Astrocyte (in vitro differentiated cells and primary cell): ENCODE measurements around the gene MOB3C. TPM values are rescaled to one million over a fixed set of nuclear protein-coding genes. Genes with fewer than 3 reads are reported as not detected.

ENCODE experiments used
- DNase-seq: peaks from one replicate; pipeline ENCODE4 v3.0.0-alpha.2; 2010; ENCODE audit warnings: low read depth
- FAIRE-seq: peaks from 2 replicates; lab custom pipeline; 2011; peaks lifted over from hg19 to GRCh38; lab: Jason Lieb, UNC
- H2AFZ ChIP-seq: 2 replicates; pipeline ENCODE4 v1.6.0; 2012; ENCODE audit warnings: low read depth, low read length, inconsistent platforms
- H3K27ac ChIP-seq: 2 replicates; pipeline ENCODE4 v1.5.1; 2011; ENCODE audit warnings: low read depth, low read length, inconsistent platforms
- H3K27me3 ChIP-seq: 2 replicates; pipeline ENCODE4 v1.6.0; 2011; ENCODE audit warnings: low read length, inconsistent platforms; ENCODE audit not compliant: insufficient read depth
- H3K36me3 ChIP-seq: 2 replicates; pipeline ENCODE4 v1.5.1; 2011; ENCODE audit warnings: low read length, inconsistent platforms; ENCODE audit not compliant: insufficient read depth
- H3K4me1 ChIP-seq: 2 replicates; pipeline ENCODE4 v1.5.1; 2011; ENCODE audit warnings: low read length, inconsistent platforms; ENCODE audit not compliant: insufficient read depth
- H3K4me2 ChIP-seq: 2 replicates; pipeline ENCODE4 v1.6.0; 2012; ENCODE audit warnings: low read length, inconsistent platforms
- H3K4me3 ChIP-seq: 2 replicates; pipeline ENCODE4 v1.5.1; 2011; ENCODE audit warnings: low read depth, mild to moderate bottlenecking, low read length, inconsistent platforms; ENCODE audit not compliant: insufficient read depth
- H3K79me2 ChIP-seq: 2 replicates; pipeline ENCODE4 v1.6.0; 2012; ENCODE audit warnings: mild to moderate bottlenecking, low read length, inconsistent platforms; ENCODE audit not compliant: insufficient read depth
- H3K9ac ChIP-seq: 2 replicates; pipeline ENCODE4 v1.6.0; 2012; ENCODE audit warnings: mild to moderate bottlenecking, low read length, inconsistent platforms
- H3K9me3 ChIP-seq: 2 replicates; pipeline ENCODE4 v1.5.1; 2012; ENCODE audit warnings: low read depth, mild to moderate bottlenecking, low read length, inconsistent platforms; ENCODE audit not compliant: insufficient read depth
- H4K20me1 ChIP-seq: 2 replicates; pipeline ENCODE4 v1.6.0; 2012; ENCODE audit warnings: low read length, inconsistent platforms; ENCODE audit not compliant: insufficient read depth
- H3K27ac Mint-ChIP-seq: one replicate; pipeline ENCODE4 v1.8.0; 2021; ENCODE audit warnings: mild to moderate bottlenecking, mixed read lengths; ENCODE audit not compliant: unreplicated experiment
- H3K27me3 Mint-ChIP-seq: one replicate; pipeline ENCODE4 v1.8.0; 2021; ENCODE audit warnings: low read depth, mixed read lengths; ENCODE audit not compliant: unreplicated experiment
- H3K36me3 Mint-ChIP-seq: one replicate; pipeline ENCODE4 v1.8.0; 2021; ENCODE audit warnings: low read depth, mixed read lengths; ENCODE audit not compliant: unreplicated experiment
- H3K4me1 Mint-ChIP-seq: one replicate; pipeline ENCODE4 v1.8.0; 2021; ENCODE audit warnings: low read depth, mixed read lengths; ENCODE audit not compliant: unreplicated experiment
- H3K4me3 Mint-ChIP-seq: one replicate; pipeline ENCODE4 v1.8.0; 2021; ENCODE audit warnings: mild to moderate bottlenecking, moderate library complexity, mixed read lengths; ENCODE audit not compliant: unreplicated experiment
- H3K9me3 Mint-ChIP-seq: one replicate; pipeline ENCODE4 v1.8.0; 2021; ENCODE audit warnings: mild to moderate bottlenecking, mixed read lengths; ENCODE audit not compliant: unreplicated experiment
- EZH2 ChIP-seq: IDR thresholded peaks from 2 replicates; pipeline ENCODE4 v1.6.1; 2012; ENCODE audit warnings: mild to moderate bottlenecking, low read length, inconsistent platforms; ENCODE audit not compliant: insufficient read depth
- total RNA-seq: library from RNA; stranded (reverse); gene quantifications from 2 replicates; pipeline ENCODE4 v1.2.1, GENCODE V29; 2021
- TF ChIP-seq, protein P1 (sequence below): IDR thresholded peaks from 2 replicates; pipeline ENCODE4 v1.5.1; 2011; ENCODE audit warnings: low read depth, mild to moderate bottlenecking, inconsistent platforms, low read length, moderate library complexity; ENCODE audit not compliant: insufficient read depth

The MOB3C gene
- total RNA-seq, 1 donor from 2014 or later, result 4.8 TPM

GRCh38 chr1:46569116-46569515 is 47.5 kb downstream of the MOB3C start:
- H3K36me3 ChIP-seq, result no peaks in the 10 kb centered on the region
- no peak overlapping the region for H3K4me3 Mint-ChIP-seq
- H3K9ac ChIP-seq, result no peak overlapping the region
- H3K9me3 ChIP-seq, result no peaks in the 10 kb centered on the region
- H3K27me3 Mint-ChIP-seq, result no peaks in the 10 kb centered on the region
- no peak for FAIRE-seq
- no peaks in the 10 kb centered on the region for H3K9me3 Mint-ChIP-seq
- no peak overlapping the region for H3K27ac Mint-ChIP-seq
- no peaks in the 10 kb centered on the region for H4K20me1 ChIP-seq
- DNase-seq, result no peak
- no peak for TF ChIP-seq EZH2
- TF ChIP-seq, protein P1, sequence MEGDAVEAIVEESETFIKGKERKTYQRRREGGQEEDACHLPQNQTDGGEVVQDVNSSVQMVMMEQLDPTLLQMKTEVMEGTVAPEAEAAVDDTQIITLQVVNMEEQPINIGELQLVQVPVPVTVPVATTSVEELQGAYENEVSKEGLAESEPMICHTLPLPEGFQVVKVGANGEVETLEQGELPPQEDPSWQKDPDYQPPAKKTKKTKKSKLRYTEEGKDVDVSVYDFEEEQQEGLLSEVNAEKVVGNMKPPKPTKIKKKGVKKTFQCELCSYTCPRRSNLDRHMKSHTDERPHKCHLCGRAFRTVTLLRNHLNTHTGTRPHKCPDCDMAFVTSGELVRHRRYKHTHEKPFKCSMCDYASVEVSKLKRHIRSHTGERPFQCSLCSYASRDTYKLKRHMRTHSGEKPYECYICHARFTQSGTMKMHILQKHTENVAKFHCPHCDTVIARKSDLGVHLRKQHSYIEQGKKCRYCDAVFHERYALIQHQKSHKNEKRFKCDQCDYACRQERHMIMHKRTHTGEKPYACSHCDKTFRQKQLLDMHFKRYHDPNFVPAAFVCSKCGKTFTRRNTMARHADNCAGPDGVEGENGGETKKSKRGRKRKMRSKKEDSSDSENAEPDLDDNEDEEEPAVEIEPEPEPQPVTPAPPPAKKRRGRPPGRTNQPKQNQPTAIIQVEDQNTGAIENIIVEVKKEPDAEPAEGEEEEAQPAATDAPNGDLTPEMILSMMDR, result no peak
- no peaks in the 10 kb centered on the region for H3K27me3 ChIP-seq
- no peak overlapping the region for H3K27ac ChIP-seq
- no peaks in the 10 kb centered on the region for H3K4me1 ChIP-seq
- H3K79me2 ChIP-seq, result no peaks in the 10 kb centered on the region
- H3K4me2 ChIP-seq, result no peak overlapping the region
- no peaks in the 10 kb centered on the region for H3K4me1 Mint-ChIP-seq
- H3K4me3 ChIP-seq, result no peak overlapping the region
- H2AFZ ChIP-seq, result no peak overlapping the region
- peaks cover 23% of the 10 kb centered on the region for H3K36me3 Mint-ChIP-seq

DNA sequence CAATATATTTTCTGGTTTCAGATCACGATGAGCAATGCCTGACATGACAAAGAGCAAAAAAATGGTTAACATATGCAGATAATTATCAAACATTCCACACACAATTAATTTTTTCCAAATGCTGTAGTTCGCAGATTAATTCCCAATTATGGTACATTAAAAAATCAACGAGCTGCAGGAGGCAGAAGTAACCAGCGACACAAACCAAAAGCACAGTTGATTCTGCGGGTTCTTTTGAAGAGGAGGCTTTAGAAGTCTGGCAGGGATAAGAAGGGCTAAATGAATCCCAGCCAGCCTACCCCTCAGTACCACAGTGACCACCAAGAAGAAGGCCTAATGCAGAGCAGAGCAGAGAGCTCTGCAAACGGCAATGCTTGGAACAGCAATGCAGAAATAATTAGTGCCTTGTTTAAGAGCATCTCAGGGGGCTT is 48.1 kb downstream of the MOB3C start:
- Histone ChIP-seq H3K27ac (no peak overlapping the region), H3K4me2 (no peak overlapping the region), H3K9me3 (no peaks in the 10 kb centered on the region), H3K79me2 (no peaks in the 10 kb centered on the region), H2AFZ (no peak overlapping the region), H4K20me1 (no peaks in the 10 kb centered on the region), H3K4me1 (no peaks in the 10 kb centered on the region), H3K9ac (no peak overlapping the region), H3K27me3 (no peaks in the 10 kb centered on the region), H3K4me3 (no peak overlapping the region), H3K36me3 (no peaks in the 10 kb centered on the region)
- TF ChIP-seq, protein P1, result no peak
- TF ChIP-seq EZH2, result no peak
- H3K27ac Mint-ChIP-seq, result no peak overlapping the region
- no peaks in the 10 kb centered on the region for H3K4me1 Mint-ChIP-seq
- no peaks in the 10 kb centered on the region for H3K27me3 Mint-ChIP-seq
- DNase-seq (no peak), FAIRE-seq (no peak)
- H3K4me3 Mint-ChIP-seq, result no peak overlapping the region
- H3K36me3 Mint-ChIP-seq, result peaks cover 23% of the 10 kb centered on the region
- no peaks in the 10 kb centered on the region for H3K9me3 Mint-ChIP-seq

DNA sequence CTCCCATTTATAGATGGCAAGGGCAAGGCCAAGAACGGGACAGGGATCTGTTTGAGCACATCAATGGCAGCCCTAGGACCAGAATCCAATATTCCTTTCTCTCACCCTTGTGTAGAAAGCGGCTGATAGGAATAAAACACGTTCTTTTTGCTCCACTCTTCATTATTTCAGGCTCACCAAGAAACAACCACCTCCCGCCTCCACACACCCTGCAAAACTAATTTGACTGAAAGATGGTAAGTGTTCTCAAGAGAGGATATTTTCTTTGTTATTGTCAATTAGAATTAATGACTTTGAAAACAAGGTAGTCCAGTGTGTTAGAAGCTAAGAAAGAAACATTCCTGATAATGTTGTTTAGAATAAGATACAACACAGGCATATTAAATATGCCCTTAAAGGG is 53.3 kb downstream of the MOB3C start:
- H3K27me3 ChIP-seq, result no peaks in the 10 kb centered on the region
- H3K4me1 ChIP-seq, result no peaks in the 10 kb centered on the region
- no peaks in the 10 kb centered on the region for H3K4me1 Mint-ChIP-seq
- H3K36me3 ChIP-seq, result no peaks in the 10 kb centered on the region
- H2AFZ ChIP-seq, result no peak overlapping the region
- FAIRE-seq, result no peak
- H3K9me3 Mint-ChIP-seq, result no peaks in the 10 kb centered on the region
- H3K79me2 ChIP-seq, result no peaks in the 10 kb centered on the region
- no peak for DNase-seq
- no peak overlapping the region for H3K4me3 Mint-ChIP-seq
- no peak overlapping the region for H3K4me2 ChIP-seq
- H3K27ac Mint-ChIP-seq, result no peak overlapping the region
- H3K36me3 Mint-ChIP-seq, result peaks cover 45% of the 10 kb centered on the region
- H3K9ac ChIP-seq, result no peak overlapping the region
- H3K4me3 ChIP-seq, result no peak overlapping the region
- H3K27ac ChIP-seq, result no peak overlapping the region
- no peaks in the 10 kb centered on the region for H4K20me1 ChIP-seq
- H3K27me3 Mint-ChIP-seq, result no peaks in the 10 kb centered on the region
- no peaks in the 10 kb centered on the region for H3K9me3 ChIP-seq
- no peak for TF ChIP-seq EZH2
- TF ChIP-seq, protein P1, result no peak
